ENCODE measurements around the gene CCR1.

CCR1 gene

GRCh38 chr3:46200790-46201189 lies 7.3 kb downstream of the CCR1 start:
- no peaks in the 10 kb centered on the region for H4K20me1 ChIP-seq (ENCODE audit: insufficient read depth)
- H3K27ac ChIP-seq, result no peak overlapping the region
- peaks cover 18% of the 10 kb centered on the region for H3K79me2 ChIP-seq (ENCODE audit: insufficient read depth, low read depth)
- H3K4me3 ChIP-seq (IDR thresholded peaks at IDR 0.05; ENCODE audit: insufficient read depth, low read depth, low read length), result no peak overlapping the region
- no peaks in the 10 kb centered on the region for H3K27me3 ChIP-seq (ENCODE audit: insufficient read depth, low read depth)
- peaks cover 29% of the 10 kb centered on the region for H3K4me1 ChIP-seq (ENCODE audit: low read depth, poor library complexity, severe bottlenecking)
- H3K36me3 ChIP-seq (ENCODE audit: insufficient read depth), result no peaks in the 10 kb centered on the region
- no peak for TF ChIP-seq CTCF (conservative IDR thresholded peaks at IDR 0.05; ENCODE audit: low read depth, low read length)
- H3K4me2 ChIP-seq, result no peak overlapping the region
- H3K9ac ChIP-seq, result no peak overlapping the region
- H2AFZ ChIP-seq (ENCODE audit: low read depth), result no peak overlapping the region

- H3K27me3 ChIP-seq (ENCODE audit: insufficient read depth, low read depth), result no peaks in the 10 kb centered on the region
- H2AFZ ChIP-seq (ENCODE audit: low read depth), result no peak overlapping the region
- no peak for TF ChIP-seq CTCF (conservative IDR thresholded peaks at IDR 0.05; ENCODE audit: low read depth, low read length)
- H3K79me2 ChIP-seq (ENCODE audit: insufficient read depth, low read depth), result peaks cover 18% of the 10 kb centered on the region
- no peaks in the 10 kb centered on the region for H4K20me1 ChIP-seq (ENCODE audit: insufficient read depth)
- H3K4me2 ChIP-seq, result no peak overlapping the region
- no peak overlapping the region for H3K4me3 ChIP-seq (IDR thresholded peaks at IDR 0.05; ENCODE audit: insufficient read depth, low read depth, low read length)
- H3K36me3 ChIP-seq (ENCODE audit: insufficient read depth), result no peaks in the 10 kb centered on the region
- peaks cover 23% of the 10 kb centered on the region for H3K4me1 ChIP-seq (ENCODE audit: low read depth, poor library complexity, severe bottlenecking)
- no peak overlapping the region for H3K9ac ChIP-seq
- no peak overlapping the region for H3K27ac ChIP-seq
Measured at GRCh38 chr3:46200211-46200610, 7.9 kb downstream of the CCR1 start.

GRCh38 chr3:46196261-46196957 lies 11.7 kb downstream of the CCR1 start:
- Histone ChIP-seq H3K27me3 (ENCODE audit: insufficient read depth, low read depth) (no peaks in the 10 kb centered on the region), H3K4me1 (ENCODE audit: low read depth, poor library complexity, severe bottlenecking) (peaks cover 9% of the 10 kb centered on the region), H4K20me1 (ENCODE audit: insufficient read depth) (no peaks in the 10 kb centered on the region), H3K9ac (no peak overlapping the region), H3K36me3 (ENCODE audit: insufficient read depth) (no peaks in the 10 kb centered on the region; the same call in 1 of the 2 replicates), H3K4me3 (IDR thresholded peaks at IDR 0.05; ENCODE audit: insufficient read depth, low read depth, low read length) (no peak overlapping the region), H3K79me2 (ENCODE audit: insufficient read depth, low read depth) (no peaks in the 10 kb centered on the region), H3K27ac (no peak overlapping the region), H3K4me2 (no peak overlapping the region), H2AFZ (ENCODE audit: low read depth) (no peak overlapping the region)
- no peak for TF ChIP-seq CTCF (conservative IDR thresholded peaks at IDR 0.05; ENCODE audit: low read depth, low read length)

GRCh38 chr3:46194868-46195553 lies 13.1 kb downstream of the CCR1 start:
- H3K9ac ChIP-seq, result no peak overlapping the region
- H2AFZ ChIP-seq (ENCODE audit: low read depth), result no peak overlapping the region
- no peak overlapping the region for H3K4me3 ChIP-seq (IDR thresholded peaks at IDR 0.05; ENCODE audit: insufficient read depth, low read depth, low read length)
- no peaks in the 10 kb centered on the region; the same call in 1 of the 2 replicates for H3K36me3 ChIP-seq (ENCODE audit: insufficient read depth)
- no peaks in the 10 kb centered on the region for H4K20me1 ChIP-seq (ENCODE audit: insufficient read depth)
- H3K4me1 ChIP-seq (ENCODE audit: low read depth, poor library complexity, severe bottlenecking), result peaks cover 10% of the 10 kb centered on the region
- H3K4me2 ChIP-seq, result no peak overlapping the region
- H3K27ac ChIP-seq, result no peak overlapping the region
- no peaks in the 10 kb centered on the region for H3K79me2 ChIP-seq (ENCODE audit: insufficient read depth, low read depth)
- H3K27me3 ChIP-seq (ENCODE audit: insufficient read depth, low read depth), result no peaks in the 10 kb centered on the region
- TF ChIP-seq CTCF (conservative IDR thresholded peaks at IDR 0.05; ENCODE audit: low read depth, low read length), result no peak
